OCI-M1 (cell line): Measurements from ENCODE around the gene DNMT3A.

ENCODE experiments used
- DNase-seq: peaks from one replicate; lab custom pipeline; 2025; lab: John Stamatoyannopoulos, UW

DNMT3A gene

DNA sequence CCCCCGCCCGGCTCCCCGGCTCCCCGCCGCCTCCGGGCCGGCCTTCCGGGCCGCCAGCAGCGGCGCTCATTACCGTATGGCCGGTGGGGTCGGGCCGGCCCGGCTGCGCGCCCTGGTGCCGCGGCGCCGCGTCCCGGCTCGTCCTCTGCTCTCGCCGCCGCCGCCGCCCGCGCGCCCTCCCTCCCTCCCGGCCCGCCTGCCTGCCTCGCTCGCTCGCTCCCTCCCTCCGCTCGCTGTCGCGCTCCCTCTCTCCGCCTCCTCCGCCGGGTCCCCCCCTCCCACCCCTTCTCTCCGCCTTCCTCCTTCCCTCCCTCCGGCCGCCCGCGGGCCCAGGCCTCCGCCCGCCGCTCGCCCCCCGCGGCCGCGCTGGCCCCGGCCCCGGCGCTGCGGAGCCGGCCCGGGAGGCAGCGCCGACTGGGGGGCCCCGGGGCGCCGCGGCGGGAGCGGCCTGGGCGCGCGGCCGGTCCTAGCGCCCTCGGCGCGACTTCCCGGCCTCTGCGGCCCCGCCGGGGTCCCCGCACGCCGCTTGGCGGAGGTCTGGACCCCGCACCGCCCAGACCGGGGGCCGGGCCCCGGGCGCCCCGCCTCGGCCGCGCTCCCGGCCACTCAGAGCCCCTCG, at the start of gene DNMT3A:
Gene DNMT3A (minus strand): TSS at position 173 of the 619 bp plus-strand sequence. CDS start 27,941 bp downstream, outside the sequence.
- DNase-seq = peak; percentile 50

DNA sequence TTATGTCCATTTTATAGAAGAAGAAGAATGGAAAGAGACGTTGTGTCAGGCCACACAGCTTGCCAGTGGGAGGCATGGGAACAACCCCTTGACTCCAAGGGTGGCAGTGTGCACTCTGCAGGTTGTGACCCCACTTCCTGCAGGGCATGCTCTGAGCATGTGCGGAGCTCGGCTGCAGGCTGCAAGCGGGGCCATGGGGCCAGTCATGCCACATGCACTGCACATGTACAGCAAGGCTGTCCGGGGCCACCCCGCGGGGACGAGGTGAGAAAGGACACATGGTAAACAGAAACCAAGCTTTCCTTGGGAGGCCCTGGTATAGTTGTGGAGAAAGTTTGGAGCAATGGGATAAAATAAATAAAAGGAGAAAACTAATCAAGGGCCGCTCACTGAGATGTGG, 47.4 kb upstream of the DNMT3A start:
- DNase-seq = no peak

DNA sequence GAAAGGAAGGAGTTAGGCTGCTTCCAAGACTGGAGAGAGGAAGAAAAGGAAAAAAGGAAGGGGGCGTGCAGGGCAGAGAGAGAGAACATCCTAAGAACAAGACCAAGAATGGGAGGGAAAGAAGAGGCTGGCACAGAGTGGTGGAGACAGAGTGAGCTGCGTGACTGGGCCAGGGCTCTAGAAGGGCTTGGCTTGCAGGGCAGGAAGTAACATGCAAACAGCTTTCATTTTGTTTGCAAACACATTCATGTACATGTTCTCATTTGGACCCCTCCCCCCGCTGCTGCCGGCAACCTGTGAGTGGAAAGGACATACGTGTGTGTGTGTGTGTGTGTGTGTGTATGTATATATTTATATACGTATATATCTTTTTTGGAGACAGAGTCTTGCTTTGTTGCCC, 46.8 kb upstream of the DNMT3A start:
- no peak for DNase-seq

DNA sequence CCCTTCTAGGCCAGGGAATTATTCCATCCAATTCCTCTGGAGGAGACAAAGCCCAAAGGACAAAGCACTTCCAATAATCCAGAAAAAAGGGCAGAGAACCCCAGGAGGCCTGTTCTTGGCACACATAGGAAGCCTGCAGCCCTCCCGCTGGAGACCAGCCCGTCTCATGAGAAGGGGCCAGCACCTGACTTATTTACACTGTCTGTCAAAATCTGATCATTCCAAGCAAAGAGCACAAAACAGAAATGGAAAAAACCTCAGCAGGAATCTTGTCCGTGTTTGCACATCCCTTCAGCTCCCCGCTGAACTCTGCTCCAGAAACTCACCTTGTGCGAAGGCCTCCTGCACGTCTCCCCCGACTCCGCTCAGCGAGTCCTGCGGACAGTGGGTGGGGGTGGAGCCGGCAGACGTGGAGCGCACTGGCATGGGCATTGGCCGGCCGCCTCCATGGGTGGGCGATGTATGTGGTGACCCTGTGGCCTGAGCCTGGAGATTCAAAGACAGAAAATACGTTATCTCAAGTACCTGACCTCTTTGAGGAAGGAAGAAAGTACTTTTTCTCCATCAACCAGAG, 46.2 kb upstream of the DNMT3A start:
- DNase-seq = no peak

DNA sequence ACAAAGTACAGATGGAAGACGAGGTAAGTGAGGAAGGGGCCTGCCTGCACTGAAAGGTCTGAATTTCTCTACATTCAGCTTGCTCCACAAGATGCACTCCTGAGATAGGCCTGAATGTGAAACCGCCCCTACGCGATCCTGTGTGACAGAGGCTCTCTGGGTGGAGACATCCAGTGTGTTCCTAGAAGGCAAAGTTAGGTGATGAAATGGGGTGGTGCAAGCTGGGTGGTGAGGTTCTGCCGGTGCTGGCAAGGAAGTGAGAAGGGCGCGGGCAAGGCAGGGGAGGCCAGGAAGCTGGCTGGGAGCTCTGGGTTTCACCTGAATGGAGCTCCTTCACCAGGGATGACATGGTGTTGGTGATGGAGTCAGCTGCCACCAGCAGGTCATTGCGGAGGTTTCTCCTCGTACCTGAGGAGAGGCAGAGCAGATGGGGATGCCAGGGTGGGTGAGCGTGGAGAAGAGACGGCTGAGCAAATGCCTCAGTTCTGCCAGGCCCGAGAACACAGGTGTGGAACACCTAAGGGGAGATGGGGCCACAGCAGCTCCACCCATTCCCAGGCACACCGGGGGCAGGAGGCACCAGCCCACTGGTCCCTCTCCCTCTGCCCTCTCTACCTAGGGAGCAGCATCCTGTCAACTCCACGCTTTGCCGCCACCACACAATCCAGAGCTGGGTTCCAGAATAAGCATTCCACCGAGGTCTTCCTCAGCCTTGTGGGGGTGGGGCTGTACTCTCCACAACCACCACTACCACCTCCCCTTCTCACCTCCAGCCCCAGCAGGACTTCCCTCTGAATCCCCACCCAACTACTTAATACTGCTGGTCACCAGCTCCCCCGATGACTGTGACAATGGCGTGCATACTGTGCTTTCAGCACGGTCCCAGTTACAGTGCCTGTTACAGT, 45.5 kb upstream of the DNMT3A start:
- no peak for DNase-seq

DNA sequence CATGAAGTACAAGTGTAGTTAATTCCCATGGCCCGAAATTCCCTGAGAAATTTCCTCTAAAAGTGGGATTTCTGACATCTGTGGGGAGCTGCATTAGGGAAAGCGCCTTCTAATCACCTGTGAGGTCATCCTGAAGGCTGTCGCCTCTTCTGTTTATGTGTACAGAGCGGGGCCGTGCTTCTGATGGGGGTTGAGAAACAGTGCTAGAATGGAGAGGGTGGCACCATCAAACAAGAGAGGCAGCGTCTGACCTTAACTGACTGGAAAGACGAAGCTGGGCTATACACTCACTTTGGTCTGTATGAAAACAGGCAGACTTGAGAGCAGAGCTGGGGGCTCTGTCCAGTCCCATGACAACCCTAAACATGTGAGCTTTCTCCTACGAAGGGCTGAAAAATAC, 44.2 kb upstream of the DNMT3A start:
- DNase-seq = no peak

DNA sequence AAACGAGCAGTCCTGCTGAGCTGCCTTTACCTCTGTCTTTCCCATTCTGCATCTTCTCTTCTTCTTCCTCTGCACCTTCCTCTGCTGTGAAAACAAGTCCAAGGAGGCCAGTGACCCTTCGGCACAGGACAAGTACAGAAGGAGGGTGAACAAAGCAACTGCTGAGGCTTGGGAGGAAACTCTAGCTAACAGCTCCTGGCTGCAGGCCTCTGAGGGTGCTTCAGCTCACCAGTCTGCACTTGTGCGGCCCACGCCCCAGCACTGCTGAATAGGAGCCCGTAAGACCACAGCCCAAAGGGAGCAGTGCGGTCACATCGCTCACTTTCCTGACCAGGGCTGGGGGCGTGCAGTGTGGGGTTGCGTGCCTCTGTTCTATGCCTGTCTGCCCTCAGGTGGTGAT, 42.1 kb upstream of the DNMT3A start:
- DNase-seq = no peak

DNA sequence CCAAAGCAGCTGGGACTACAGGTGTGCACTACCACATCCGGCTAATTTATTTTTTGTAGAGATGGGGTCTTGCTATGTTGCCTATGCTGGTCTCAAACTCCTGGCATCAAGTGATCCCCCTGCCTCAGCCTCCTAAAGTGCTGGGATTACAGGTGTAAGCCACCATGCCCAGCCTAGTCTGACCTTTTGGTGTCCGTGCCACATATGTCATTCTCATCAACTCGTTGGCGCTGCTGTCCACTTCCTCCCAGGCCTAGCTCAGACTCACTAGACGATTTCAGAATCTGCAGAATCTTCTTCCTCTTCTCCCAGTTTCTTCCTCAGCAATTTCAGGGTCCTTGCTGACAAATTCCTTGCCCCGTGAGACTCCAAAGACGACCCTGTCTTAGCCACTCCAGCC, 39.8 kb upstream of the DNMT3A start:
- DNase-seq = no peak

DNA sequence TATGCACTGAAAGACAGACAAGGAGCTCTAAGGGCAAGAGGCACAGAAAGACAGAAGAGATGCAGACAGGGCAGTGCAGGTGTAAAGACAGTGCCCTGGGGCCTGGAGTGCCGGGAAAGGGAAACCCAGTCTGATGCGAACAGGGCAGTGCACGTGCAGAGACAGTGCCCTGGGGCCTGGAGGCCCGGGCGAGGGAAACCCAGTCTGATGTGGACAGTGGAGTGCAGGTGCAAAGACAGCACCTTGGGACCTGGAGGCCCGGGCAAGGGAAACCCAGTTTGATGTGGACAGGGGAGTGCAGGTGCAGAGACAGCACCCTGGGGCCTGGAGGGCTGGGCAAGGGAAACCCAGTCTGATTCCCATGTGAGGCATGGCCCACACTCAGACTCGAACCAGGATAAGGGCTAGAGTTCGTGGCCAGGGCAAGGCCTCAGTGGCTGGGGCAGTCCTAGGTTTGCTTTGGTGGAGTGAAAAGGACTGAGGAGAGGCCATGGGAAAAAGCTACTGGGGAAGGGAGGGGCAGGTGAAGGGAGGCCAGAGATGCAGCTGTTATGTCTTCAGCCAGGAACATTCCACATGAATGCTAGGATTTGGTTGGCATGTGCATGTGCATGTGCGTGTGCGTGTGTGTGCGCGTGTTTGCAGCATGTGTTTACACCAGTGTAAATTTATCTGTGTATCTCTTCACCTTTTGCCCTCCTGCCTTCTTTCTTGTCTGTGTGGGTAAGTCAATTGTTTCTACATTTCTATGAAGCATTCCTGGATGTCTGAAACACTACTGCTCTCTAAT, 39.1 kb upstream of the DNMT3A start:
- DNase-seq = no peak

DNA sequence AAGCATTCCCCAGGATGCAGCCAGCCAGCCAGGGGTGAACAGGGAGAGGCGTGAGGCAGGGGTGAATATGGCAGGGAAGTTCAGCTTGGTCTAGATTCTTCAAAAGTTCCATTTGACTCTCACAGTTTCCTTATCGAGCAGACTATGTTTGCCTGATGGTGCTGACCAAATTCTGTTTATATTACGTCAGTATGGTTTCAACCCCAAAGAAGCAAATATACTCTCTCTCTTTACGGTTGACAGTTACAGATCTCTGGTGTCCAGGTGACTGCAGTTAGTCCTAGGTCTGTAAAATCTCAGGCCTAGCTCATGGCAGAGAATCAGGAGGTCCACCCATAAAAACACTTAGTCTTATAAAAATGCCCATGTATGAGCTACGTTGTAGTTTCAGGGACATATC, 38.3 kb upstream of the DNMT3A start:
- DNase-seq = no peak

DNA sequence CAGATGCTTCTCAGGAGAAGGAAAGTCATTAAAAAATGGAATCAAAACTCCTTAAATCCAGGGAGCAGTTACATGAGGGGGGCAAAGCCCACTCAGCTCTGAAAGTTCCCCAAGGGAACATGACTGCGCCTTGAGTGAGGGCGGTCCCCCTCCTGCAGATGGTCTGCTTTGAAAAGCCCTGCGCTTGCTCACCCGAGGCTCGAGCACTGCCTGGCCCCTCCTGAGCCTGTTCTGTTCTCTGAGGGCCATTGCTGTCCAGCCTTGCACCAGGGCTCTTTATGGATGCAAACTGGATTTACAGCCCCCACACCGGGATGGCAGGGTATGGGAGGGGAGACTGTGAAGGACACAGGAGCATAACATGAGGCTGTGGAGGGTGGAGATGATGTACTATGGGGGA, 37.8 kb upstream of the DNMT3A start:
- no peak for DNase-seq

DNA sequence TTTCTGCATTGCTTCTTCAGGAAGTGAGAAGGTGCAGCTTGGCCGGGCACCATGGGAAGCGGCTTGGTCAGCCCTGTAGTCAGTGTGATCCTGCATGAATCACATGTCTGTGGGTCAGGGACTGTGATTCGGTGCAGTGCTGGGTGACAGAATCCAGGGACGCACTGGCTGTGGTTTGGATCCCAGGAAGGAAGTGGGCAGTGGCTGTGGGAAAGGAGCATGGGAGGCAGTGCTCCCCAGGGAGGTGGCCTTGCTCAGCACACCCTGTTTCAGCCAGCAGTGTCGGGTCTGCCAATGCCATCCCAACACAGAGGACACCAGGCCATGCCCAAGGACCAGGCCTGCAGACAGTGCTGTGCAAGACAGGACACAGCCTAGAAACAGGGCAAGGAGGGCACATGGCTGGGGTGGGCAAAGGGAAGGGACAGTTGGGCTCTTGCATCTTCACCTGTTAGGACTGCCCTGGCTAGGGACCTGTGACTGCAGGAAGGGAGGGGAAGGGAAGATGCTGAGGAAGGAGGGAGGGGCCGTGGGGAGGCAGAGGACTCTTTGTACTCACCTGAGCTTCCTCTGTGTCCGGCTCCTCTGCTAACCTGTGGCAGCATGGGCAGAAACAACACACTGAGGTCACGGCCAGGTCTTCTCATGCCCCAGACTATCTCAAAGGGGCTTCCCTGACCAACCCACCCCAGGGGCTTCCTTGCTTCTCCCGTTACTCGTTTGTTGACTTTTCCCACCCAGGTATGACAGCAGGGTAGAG, 37.2 kb upstream of the DNMT3A start:
- DNase-seq = no peak

DNA sequence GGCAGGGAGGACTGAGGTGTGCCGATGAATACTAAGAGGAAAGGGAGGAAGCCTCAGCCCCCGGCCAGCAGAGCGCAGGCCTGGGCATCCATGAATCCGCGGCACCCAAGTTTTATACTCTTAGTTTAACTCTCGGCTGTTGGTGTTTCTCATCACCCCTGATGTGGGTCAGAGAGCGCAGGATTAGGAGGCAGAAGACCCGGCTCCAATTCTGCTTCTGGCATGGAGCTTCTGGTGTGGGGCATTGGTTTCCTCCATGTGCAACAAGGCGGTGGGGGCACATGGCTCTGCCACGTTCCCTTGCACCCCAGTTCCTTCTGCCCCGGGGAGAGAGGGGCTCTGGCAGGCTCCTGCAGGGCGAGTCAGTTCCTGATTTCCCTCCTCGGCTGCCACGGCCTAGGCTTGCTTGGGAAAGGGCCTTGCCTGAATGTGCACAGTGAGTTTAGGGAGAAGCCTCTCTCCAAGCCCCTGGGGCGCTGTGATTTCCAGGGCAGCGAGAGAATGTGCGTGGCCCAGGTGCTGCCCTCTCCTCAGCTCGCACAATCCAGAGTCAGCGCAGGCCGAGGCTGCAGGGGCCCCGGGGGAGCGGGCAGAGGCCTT, 36.2 kb upstream of the DNMT3A start:
- no peak for DNase-seq

DNA sequence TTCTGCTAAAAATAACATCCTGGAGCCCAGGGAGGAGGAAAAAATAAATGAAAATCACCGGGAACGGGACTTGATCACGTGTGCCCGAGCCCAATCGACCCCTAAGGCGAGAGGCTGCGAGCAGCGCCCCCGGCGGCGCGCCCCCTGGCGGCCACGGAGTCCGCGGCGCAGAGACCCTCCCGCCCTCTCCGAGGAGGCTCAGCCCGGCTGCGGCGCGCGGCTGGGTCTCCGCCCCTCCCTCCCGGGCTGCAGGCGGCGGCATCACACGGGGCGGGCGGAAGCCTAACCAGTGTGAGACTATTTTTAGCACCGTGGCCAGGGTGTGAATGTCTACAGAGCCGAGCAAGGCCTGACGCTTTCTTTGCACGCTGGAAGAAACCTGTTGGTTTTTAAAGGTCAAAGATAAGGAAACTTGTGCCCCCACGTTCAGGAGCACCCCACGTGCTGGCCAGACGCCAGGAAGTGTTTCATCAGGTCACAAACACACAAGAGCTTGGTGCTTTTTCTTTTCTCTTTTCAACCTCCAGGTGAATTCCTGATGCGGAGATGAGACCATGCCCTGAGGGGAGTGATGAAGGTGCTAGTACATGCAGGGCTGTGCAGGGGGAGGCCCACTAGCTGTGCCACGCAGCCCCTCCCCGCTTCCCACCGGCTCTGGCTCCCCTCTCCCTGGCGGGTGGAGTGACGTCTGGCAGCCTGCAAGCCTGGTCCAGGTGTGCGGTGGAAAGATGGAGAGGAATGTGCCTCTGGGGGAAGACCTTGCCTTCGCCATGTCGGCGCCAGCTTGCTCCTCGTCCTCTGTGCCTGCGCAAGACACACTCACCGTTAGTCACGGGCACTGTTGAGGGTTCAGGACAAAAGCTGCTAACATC, 35.3 kb upstream of the DNMT3A start:
- DNase-seq = peak; percentile 94

DNA sequence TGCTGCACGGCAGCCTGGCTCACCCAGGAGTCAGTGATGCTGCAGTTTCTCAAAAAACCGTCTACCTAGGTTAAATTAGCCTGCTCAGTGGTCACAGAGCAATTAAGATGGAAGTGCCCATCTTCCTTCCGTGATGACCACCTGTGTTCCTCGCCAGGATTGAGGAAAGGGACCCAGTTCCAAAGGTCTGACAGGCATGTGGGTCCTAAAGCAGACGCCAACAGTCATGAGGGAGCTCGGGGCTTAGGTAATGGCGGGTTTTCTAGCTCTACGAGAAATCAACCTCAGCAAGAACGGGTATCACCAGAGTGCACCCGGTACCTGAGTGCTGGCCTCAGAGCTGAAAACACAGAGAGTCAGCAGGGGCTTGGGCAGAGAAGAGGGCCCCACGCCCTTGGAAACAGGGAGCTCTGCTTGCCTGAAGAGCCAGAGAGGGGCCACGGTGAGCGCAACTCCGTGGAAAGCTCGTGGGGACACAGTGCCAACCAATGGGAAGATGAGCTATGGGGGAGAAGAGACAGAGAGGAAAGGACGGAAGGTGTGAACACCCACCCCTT, 34.3 kb upstream of the DNMT3A start:
- DNase-seq = no peak

DNA sequence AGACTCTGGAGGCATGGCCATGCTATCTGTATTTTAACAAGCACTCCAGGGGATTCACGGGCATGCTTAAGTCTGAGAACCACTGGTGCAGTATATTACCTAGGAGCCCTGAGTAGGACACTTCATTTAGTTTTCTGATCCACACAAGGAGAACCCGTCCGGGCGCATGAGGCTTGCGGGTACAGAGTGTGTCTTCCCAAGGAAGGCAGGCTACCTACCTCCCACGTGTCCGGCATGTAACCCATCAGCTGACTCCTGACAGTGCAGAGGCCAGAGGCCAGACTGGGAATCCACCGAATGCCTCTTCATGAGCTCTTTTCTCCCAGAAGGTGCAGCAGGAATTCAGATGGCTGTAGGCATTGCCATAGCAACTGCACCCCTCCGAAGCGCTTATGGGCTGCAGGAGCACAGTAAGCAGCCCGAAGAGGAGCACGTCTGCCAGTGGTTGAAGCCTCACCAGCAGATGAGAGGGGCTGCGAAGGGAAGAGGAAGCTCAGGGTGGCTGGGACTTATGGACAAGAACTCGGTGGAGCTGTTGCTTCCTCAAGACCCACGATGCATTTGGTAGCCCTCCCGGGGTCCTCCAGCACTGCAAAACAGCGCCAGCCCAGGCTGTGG, 33.8 kb upstream of the DNMT3A start:
- no peak for DNase-seq

DNA sequence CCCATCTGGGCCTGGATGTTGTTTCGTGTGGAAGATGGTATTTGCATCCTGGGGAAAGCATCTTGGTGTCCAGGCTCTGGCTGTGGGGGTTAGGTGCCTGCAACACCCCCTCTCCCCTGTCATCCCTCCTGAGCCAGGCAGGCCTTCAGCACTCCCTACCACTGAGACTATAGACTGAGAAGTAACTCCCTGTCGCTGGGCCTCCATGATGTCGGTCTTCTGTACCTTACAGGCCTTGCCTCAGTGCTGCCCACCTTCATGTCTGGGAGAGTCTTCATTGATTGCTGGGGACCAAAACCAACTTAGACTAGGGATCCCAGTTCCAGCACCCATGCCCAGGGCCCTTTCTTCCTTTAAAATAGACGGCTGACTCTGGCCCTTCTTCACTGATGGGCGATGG, 33.1 kb upstream of the DNMT3A start:
- DNase-seq = no peak

DNA sequence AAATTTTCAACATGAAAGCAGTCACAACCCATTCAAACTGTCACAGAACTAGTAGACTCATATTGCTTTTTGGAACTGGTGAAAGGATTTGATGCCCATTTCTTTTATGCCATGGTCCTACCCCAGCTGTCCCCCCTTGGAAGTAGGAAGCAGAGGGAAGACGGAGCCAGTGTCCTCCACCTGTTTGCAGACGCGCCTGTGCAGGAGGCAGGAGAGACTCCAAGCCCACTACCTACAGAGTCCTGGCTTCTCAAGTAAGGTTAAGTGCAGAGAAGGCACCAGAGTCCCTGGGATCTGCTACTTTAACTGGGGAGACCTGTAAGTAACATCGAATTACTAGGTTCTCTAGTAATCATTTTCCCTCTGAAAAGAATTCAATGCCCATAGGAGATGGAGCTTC, 32.7 kb upstream of the DNMT3A start:
- DNase-seq = no peak

DNA sequence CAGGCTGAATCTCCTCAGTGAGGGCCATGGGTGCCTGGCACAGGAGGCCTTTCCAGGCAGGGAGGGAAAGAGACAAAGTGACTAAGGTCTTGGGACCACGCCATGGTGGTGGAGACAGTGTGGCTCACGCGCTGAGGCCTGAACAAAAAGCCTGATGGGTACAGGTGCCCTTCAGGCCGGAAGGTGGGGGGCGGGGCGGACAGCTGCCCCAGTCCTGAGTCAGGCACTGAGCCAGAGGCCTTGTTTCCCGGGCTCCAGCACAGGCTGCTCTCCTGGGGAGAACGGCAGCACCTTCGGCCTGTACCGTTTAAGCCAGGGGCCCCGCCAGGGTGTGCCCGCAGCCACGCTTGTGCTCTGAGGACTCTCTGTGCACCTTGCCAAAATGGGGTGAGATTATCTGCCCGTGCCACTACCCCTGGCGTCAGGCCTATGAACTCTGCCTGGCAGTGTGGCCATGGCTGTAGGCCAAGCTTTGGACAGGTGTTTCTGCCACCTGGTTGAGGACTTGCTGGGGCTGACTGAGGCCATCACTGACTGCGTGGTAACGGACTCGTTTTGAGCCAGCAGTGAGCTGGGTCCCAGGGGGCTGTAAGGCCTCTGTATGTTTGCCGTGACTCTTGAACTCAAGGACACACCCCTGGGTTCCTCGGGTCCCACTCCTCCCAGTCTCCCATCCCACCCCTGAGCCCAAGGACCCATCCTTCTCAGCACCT, 31.7 kb upstream of the DNMT3A start:
- DNase-seq = no peak
